ENCODE data around the gene SLC1A2.

Gene SLC1A2

DNA sequence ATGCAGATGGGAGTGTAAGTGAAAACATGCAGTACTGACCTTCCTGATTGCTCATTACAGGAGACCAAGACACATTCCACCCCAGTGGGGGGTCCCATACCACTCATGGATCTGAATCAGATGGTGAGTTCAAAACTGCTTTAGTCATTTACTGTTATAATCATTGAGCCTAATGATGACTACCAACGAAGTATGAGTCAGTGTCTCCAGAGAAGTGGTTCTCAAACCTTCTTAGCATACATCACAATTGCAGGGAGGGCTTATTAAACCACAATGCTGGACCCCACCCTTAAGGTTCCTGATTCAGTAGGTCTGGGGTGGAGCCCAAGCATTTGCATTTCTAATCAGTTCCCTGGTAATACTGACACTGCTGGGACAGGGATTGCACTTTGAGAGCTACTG is 204.6 kb downstream of the SLC1A2 start:
- no peak overlapping the region for H3K4me3 ChIP-seq (ENCODE audit: low read depth, low read length)
- TF ChIP-seq, protein P1, sequence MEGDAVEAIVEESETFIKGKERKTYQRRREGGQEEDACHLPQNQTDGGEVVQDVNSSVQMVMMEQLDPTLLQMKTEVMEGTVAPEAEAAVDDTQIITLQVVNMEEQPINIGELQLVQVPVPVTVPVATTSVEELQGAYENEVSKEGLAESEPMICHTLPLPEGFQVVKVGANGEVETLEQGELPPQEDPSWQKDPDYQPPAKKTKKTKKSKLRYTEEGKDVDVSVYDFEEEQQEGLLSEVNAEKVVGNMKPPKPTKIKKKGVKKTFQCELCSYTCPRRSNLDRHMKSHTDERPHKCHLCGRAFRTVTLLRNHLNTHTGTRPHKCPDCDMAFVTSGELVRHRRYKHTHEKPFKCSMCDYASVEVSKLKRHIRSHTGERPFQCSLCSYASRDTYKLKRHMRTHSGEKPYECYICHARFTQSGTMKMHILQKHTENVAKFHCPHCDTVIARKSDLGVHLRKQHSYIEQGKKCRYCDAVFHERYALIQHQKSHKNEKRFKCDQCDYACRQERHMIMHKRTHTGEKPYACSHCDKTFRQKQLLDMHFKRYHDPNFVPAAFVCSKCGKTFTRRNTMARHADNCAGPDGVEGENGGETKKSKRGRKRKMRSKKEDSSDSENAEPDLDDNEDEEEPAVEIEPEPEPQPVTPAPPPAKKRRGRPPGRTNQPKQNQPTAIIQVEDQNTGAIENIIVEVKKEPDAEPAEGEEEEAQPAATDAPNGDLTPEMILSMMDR (IDR thresholded peaks at IDR 0.05; ENCODE audit: low read depth, low read length): no peak
- TF ChIP-seq POLR2A (IDR thresholded peaks at IDR 0.05; ENCODE audit: extremely low read depth, insufficient read length): no peak
- TF ChIP-seq, protein P2, sequence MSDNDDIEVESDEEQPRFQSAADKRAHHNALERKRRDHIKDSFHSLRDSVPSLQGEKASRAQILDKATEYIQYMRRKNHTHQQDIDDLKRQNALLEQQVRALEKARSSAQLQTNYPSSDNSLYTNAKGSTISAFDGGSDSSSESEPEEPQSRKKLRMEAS (IDR thresholded peaks at IDR 0.05; ENCODE audit: low read depth, low read length): no peak
- TF ChIP-seq MYC (IDR thresholded peaks at IDR 0.05; ENCODE audit: low read depth, low read length): no peak
- DNase-seq (ENCODE audit: low read depth): no peak

DNA sequence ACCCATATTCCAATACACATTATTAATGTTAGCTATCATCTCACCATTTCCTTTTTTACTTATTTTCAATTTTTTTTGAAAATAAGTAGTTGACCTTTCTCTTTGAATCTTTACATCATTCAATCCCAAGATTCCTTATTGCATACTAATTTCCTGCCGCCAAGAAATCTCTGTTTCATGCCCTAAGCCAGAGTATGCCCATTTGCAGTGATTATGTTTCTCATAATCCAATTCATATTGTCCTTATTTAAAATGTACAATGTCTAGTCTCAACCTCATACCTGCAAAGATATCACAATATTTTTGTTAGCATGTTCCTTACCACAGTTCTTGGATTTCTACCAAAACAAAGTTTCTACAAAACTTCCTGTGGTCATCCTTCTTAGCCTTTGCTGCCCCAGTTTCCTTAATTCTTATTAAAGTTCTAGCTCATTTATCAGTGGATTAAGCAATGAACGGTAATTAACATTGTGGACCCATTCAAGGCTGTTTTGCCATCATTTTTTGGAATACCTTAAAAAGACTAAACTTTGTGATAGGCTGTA is 205.1 kb downstream of the SLC1A2 start:
- H3K4me3 ChIP-seq (ENCODE audit: low read depth, low read length): no peak overlapping the region
- TF ChIP-seq MYC (IDR thresholded peaks at IDR 0.05; ENCODE audit: low read depth, low read length): no peak
- TF ChIP-seq, protein P1 (IDR thresholded peaks at IDR 0.05; ENCODE audit: low read depth, low read length): no peak
- TF ChIP-seq, protein P2 (IDR thresholded peaks at IDR 0.05; ENCODE audit: low read depth, low read length): no peak
- TF ChIP-seq POLR2A (IDR thresholded peaks at IDR 0.05; ENCODE audit: extremely low read depth, insufficient read length): no peak
- DNase-seq (ENCODE audit: low read depth): no peak

GRCh38 chr11:35211952-35212351 is 207.4 kb downstream of the SLC1A2 start:
- DNase-seq (ENCODE audit: low read depth): peak; percentile 69
- TF ChIP-seq POLR2A (IDR thresholded peaks at IDR 0.05; ENCODE audit: extremely low read depth, insufficient read length) (no peak), MYC (IDR thresholded peaks at IDR 0.05; ENCODE audit: low read depth, low read length) (no peak)
- TF ChIP-seq, protein P2 (IDR thresholded peaks at IDR 0.05; ENCODE audit: low read depth, low read length): no peak
- TF ChIP-seq, protein P1 (IDR thresholded peaks at IDR 0.05; ENCODE audit: low read depth, low read length): no peak
- no peak overlapping the region for H3K4me3 ChIP-seq (ENCODE audit: low read depth, low read length)

- peak; percentile 21 for DNase-seq (ENCODE audit: low read depth)
- H3K4me3 ChIP-seq (ENCODE audit: low read depth, low read length): no peak overlapping the region
- TF ChIP-seq MYC (IDR thresholded peaks at IDR 0.05; ENCODE audit: low read depth, low read length) (no peak), POLR2A (IDR thresholded peaks at IDR 0.05; ENCODE audit: extremely low read depth, insufficient read length) (no peak)
- TF ChIP-seq, protein P1 (IDR thresholded peaks at IDR 0.05; ENCODE audit: low read depth, low read length): no peak
- TF ChIP-seq, protein P2 (IDR thresholded peaks at IDR 0.05; ENCODE audit: low read depth, low read length): no peak
These were observed 208.3 kb downstream of the SLC1A2 start for GRCh38 chr11:35210876-35211546.

DNA sequence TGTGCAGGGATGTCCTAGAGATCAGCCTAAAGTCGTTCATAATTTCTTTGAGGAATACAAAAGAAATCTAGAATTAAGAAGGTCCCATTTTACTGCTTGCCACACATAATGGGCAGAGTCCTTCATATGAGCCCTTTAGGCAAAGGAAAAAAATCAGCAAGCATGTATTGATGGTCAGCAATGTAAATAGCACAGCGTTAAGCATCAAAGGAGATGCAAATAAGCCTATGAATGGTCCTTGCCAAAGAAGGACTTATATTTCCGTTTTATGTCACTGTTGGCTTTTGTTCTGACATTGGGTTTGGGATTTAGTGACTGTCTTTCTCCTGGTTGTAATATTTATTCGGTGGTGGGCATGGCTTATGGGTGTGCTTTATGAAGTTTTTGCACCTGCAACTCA is 210.6 kb downstream of the SLC1A2 start:
- H3K4me3 ChIP-seq (ENCODE audit: low read depth, low read length): no peak overlapping the region
- no peak for DNase-seq (ENCODE audit: low read depth)
- TF ChIP-seq, protein P2 (IDR thresholded peaks at IDR 0.05; ENCODE audit: low read depth, low read length): no peak
- no peak for TF ChIP-seq POLR2A (IDR thresholded peaks at IDR 0.05; ENCODE audit: extremely low read depth, insufficient read length)
- TF ChIP-seq, protein P1 (IDR thresholded peaks at IDR 0.05; ENCODE audit: low read depth, low read length): no peak
- no peak for TF ChIP-seq MYC (IDR thresholded peaks at IDR 0.05; ENCODE audit: low read depth, low read length)
